Iris pigment epithelial cell (primary cell): ENCODE data around the gene PLEKHA5.

Source experiments
- DNase-seq: peaks from one replicate; pipeline ENCODE4 v3.0.0-alpha.2; 2011; ENCODE audit warnings: low read depth

Gene PLEKHA5

DNA sequence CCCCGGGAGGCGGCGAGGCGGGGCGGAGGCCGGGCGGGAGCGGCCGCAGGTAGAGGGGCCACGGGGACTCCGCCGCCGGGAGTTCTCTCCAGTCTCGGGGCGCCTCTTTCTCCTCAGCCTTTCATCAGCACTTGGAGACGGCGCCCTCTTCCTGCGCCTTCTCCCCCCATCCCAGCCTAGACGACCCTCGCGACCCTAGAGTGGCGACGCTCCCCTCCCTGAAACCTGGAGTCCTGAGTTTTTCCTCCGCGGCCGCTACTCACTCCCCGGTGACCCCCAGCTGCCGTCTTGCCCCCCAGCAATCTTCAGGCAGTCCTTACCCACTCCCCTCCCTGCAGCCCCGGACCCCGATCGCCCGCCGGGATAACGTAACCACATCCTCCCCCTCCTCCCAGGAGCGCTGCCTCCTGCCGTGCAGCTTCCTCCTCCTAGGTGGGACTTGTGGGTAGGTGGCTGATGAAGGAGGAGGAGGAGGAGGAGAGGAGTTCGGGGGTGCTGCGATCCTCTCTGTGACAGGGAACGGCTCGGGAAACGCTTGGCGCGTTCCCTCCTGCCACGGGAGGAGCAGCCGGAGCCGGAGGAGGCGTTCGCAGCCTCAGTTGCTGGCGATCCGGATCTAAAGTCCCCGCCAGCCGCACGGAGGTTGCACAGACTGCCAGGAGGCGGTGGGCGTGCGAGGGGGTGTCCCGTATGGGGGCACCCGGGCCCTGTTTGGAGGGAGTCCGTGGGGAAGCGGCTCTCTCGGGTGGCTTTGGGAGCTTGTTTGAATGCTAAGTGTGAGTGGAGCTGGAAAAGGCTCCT lies 891 bp downstream of the PLEKHA5 start:
- no peak for DNase-seq

DNA sequence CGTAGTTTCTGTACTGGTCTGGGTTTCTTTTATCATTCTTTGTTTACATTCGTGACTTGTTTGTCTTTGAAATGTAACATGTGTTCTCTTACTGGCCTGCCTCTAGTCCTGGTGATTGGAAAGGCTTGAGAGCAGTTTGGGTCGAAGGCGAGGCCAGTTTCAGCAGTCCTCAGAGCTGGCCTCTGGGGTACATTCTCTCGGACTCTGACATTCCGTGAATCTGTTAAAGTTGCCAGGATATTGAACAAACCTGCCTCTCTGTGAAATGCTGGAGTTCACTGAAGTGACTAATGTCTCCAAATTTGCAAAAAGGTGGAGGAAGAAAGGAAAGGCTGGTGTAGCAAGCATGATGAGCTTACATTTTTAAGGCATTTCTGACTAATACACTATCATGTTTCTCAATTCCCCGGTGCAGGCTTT lies 1.5 kb downstream of the PLEKHA5 start:
- DNase-seq, result peak; percentile 62

DNA sequence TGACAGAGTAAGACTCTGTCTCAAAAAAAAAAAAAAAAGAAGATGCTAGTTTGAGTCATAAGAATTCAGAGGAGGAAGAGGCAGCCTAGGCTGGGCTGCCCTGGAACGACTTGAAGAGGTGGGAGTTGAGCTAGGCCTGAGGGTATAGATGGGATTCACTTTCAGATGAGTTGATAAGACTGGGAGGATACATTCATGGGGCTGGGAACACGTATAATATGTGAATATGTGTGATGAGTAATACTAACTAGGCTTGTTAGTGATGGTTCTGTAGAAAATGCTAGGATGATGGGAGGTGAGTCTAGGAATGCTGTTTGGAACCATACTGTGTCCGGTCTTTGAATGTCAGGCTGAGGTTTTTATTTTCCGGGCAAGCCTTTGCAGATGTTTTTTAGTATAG lies 9.0 kb downstream of the PLEKHA5 start:
- peak; percentile 36 for DNase-seq

DNA sequence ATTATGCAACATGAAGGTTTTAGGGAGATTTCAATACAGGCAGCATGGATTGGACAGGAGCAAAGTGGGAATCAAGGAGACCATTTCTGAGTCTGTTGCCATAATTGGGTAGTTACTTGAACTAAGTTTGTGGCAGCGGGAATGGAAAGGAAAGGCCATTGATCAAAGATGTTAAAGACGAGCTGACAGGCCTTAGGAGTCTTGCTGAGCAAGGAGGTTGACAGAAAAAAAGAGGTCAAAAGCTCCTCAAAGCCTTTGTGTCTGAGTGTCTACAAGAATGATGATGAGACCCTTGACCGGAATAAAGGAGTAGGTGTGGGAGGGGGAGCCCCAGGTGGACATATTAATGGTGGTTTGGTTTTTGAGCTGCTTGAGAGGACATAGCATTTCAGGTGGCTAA lies 9.4 kb downstream of the PLEKHA5 start:
- no peak for DNase-seq

DNA sequence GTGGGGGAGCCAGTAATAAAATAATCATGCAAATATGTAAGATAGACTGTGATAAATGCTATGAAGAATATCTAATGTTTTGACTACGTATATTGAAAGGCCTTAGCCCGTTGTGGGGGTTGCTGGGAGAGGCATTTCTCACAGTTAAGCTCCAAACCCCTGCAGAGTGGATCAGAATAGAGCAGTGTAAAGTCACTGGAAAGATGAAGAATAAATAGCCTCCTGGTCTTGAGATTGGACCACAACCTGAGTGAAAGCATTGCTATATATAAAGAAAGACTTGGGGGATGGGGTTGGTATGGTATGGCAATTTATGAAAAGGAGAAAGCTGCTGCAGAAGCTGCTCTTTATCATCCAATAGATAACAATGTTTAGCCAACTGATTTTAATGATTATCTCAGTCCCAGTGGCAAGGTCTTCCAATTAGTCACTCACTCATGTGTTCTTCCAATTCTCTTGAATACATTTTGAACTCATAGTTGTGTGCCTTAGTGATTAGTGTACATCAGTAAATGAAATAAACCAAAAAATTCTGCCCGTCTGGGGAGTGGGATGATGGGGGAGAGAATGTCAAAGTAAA lies 10.2 kb downstream of the PLEKHA5 start:
- no peak for DNase-seq

DNA sequence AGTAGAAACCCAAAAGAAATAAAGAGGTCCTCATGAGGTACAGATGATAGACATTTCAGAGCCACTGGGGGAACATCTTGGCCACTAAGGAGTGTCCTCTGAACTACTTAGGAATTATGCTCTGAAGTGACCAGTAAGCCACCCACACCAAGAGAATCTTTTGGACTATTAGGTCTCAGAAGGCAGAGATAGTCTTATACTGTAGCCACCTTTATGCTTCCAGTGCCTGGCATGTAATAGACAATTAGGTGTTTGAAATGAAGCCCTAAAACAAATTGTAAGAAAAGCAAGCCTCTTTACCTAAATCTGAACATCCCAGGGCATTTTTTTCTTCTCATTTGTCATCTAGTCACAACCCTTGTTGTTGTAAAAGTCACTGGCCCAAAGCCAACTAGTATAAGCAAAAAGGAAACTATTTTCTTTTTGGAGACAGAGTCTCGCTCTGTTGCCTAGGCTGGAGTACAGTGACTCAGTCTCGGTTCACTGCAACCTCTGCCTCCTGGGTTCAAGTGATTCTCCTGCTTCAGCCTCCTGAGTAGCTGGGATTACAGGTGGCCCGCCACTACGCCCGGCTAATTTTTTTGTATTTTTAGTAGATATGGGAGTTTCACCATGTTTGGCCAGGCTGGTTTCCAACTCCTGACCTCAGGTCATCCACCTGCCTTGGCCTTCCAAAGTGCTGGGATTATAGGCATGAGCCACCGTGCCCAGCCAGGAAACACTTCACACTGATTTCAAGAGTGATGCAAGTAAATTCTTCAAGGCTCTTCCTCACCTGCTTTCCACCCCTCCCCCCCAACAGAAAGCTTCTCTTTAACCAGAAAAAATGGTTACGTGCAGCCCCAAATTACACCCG lies 11.1 kb downstream of the PLEKHA5 start:
- peak; percentile 23 for DNase-seq

DNA sequence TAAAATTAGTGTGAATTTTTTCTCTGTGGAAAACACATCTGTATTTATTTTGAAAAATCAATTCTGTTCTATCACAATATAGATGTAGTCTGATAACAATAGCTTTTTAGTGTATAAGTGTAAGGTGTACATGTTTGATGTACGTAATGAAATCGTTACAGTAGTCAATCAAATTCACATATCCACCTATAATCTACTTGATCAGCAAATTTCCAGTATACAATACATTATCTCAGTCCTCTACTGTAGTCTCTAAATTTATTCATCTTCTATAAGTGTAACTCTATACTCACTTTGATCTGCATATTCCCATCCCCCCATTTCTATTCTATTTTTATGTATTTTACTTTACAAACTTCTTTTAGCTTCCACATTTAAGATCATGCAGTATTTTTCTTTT lies 13.0 kb downstream of the PLEKHA5 start:
- DNase-seq, result no peak

DNA sequence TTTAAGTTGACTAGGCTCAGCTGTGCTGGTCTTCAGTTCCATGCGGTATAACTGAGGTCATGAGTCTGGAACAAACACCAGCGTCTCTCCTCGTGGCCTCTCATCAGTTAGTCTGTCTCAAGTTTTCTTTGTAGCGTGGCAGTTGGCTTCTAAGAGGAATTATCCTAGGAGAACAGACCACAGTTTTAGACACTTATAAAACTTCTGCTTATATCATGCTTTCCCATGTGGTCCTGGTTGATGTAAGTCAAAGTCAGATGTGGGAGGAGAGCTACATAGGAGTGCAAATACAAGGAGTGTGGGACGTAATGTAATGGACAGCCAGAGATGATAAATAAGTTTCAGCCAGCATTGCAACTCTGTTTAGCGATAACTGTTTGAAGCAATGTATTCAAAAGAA lies 14.8 kb downstream of the PLEKHA5 start:
- DNase-seq, result no peak

DNA sequence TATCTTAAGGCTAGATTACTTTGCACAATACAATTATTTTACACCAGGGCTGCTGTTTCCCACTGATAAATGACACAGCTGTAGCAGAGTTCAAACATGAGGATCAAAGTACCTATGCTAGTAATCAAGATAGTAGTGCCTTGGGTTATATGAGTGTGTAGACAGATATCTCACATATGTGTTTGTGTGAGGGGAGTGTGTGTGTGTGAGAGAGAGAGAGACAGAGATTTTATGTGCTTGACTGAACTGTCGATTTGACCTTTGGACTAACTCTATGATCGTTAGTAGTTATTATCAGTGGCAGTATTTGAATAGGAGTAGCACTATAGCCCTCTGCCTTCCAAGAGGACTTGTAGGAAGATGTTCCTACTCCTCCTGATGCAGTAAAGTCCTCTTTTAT lies 15.5 kb downstream of the PLEKHA5 start:
- DNase-seq, result no peak

DNA sequence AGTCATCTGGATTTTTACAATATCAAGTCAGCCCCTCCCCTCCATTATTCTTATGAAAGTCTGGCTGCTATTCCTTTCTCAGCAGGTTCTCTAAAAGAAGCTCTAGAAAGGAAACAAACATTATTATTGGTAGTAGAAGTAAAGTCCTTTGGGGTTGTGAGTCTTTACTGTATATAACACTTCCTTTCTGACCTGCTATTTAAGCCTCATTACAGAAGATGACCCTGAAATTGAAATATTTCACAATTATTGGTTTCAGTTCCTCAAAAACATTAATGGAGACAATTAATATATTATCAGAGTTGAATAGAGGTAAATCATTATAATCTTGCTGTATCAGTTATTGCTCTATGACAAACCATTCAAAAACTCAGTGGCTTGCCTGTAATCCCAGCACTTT lies 19.3 kb downstream of the PLEKHA5 start:
- no peak for DNase-seq

DNA sequence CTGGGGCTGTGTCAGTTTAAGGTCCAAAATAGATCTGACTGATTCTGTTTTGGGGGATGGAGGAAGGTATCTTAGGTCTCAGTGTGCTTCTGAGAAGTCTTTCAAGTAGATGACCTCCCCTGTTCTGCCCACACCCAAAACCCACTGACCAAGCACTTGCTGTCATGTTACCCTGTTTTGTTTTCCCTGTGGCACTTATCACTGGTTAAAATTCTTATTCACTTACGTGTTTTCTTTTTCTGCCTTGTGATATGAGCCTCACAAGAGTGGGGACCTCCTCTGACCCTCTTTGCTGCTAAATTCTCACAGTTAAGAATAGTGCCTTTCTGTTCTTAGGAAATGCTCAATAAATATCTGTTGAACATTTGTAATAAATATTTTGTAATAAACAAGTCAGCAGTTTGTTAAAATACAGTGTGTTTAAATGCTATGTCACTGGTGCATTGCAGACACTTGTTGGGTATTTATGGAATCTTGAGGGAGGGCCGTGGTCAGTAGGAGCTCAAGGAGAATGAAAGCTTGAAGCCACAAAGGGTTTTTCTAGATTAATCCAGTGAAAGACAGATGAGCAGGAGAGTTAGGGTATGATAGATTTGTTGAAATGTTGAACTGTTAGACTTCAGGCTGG lies 20.9 kb downstream of the PLEKHA5 start:
- DNase-seq, result peak; percentile 66

DNA sequence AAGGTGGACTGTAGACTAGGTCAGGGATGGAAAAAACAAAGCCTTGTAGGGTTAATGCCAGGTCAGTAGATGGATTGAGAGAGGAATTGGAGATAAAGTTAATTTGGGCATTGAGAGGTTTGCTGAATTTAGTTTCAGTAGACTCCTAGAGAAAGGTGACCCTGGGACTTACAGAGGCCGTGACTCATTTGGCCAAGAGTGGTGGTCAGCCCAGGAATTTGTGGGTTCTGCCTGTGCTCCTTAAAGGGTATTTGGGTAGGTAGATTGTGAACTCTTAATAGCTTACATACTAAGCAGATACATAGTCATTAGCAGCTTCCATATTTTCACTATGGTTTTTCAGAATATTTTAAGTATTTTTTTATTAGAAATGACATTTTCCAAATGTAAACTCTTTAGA lies 21.8 kb downstream of the PLEKHA5 start:
- no peak for DNase-seq

DNA sequence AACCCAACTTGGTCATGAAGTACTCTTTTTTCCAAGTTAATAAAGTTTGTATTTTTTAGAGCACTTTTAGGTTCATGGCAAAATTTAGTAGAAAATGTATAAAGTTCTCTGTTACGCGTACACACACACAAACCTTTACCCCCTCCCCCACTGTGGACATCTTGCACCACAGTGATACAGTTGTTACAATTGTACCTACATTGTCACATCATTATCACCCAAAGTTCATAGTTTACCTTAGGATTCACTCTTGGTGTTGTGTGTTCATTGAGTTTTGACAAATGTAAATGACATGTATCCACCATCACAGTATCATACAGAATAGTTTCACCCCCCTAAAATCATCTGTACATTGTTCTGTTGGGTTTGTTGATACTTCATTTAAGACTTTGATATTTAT lies 23.9 kb downstream of the PLEKHA5 start:
- DNase-seq, result no peak

DNA sequence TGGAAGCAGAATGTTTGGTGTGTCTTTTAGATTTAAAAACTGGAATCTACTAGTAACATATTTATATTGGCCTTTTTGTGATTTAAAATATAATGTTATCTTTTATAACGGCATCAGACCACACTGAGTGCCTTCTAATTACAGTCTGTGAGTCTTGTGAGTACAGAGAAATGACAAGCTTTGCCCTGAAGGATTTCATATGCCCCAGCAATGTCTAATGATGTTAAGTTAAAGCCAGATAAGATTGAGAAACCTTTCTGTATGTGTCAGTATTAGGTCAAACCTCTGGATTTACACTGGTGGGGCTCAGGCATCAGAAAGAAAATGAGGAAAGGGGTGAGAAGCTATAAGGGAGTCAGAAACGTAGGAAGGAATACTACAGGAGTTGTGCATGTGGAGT lies 25.2 kb downstream of the PLEKHA5 start:
- DNase-seq, result peak; percentile 27

DNA sequence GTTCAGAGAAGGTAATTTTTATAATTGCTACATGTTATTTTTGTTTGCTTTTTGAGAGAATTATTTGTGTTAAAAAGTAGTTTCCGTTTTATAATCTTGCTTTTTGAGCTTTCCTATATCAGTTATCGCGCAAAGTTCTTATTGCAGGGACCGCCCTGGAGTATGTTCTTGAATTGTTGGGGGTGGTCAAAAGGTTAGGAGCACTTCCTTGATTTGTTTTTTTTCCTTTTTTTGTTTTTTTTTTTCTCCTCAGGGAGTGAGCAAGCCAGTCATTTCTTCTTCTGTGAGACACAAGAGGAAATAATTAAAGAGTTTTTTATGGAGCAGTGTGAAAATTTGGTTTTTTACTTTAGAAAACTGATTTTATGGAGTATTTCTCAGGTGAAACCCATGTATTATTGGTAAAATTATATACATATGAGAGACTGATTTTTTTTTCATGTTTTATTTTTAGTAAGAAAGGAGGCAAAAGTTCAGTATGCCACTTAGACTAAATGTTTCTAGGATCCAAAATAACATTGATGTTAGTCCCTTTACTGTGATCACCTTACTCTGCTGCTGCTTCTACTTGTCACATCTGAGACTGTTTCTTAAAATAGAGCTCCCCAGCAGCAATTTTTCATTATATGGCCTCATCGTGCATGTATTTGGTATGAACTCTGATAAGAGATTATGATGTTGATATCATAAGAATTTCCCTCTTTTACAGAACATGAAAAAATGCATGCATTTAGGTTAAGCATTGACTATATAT lies 26.6 kb downstream of the PLEKHA5 start:
- DNase-seq, result no peak

DNA sequence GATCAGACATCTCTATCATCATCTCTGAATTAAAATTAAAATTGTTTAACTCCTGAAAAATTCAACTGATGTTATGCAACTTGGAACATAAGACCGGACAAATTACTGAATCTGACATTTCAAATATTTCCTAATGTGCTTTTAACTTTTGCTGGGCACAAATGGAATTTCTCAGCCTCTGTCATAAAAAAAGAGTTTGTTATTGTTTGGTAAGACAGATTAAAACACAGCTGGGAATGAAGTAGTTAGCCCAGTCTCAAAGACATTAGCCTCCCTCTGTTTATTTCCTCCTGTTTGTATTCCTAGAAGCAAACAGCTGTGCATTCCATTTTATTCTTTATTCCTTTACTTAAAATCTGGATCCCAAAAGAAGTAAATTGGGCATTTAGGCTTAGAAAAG lies 29.4 kb downstream of the PLEKHA5 start:
- DNase-seq, result peak; percentile 59

DNA sequence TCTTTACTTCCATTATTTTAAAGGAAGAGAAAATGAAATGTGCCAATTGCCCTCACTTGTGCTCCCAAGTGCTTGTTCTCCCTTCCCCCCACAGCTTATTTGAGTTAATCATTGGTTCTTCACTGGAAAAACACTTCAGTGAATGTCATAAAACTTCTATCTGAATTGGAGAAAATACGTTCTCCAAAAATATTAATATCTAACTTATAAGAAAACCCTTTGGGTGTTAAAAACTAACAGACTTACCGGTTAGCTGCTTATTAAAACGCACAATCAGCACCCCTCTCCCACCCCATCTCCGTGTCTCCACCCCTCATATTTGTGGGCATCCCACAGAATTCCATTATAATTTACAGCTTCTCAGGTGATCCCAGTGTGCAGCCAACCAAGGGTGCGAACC lies 31.7 kb downstream of the PLEKHA5 start:
- no peak for DNase-seq

DNA sequence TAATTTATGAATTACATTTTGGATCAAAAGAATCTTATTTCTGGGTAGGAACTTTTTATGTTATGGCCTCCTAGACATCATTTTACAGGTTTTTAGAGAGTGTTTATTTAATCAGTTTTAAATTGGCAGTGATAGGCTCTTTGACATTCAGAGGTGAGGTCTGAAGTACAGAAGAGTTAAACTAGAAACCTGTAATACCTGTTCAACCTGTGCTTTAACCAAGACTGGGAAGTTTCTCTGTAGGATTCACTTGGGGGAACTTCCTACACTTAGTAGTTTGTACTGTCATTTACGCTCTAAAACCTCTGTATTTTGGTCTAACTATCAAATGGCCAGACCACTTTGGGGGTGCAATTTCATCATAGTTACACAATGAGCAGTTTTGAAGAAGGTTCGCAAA lies 35.9 kb downstream of the PLEKHA5 start:
- peak; percentile 12 for DNase-seq

DNA sequence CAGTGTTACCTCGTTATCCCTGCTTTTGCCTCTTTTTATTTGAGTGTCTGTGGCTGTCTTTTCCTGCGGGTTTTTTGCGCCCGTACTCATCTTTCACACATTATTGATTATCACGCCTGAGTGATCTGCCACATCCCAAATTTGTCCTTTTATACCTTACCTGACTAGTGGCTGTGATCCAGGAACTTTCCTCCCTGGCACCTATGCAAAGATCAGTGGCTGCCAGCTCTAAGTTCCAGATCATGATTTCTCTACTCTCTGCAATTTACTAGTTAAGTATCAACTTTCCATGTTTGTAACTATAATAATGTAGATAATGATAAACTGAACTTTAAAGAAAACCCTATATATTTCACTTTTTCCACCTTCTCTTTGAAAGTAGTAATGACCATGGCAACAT lies 36.9 kb downstream of the PLEKHA5 start:
- DNase-seq, result no peak

DNA sequence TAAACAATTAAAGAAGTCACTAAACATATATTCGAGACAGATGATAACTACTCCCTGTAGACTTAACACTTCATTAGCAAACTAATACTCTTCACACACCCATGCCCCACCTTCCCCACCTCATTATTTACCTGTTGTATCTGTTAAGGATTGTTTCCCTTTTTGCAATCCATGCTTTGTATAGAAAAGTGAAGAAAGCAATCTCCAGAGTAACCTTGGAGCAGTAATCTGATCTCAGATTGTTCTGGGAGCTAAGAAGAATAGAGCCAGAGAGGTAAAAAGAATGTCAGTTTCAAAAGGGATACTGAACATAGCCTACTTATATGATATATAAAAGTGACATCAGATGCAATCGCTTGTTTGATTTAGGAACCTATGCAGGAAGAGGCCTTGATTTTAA lies 37.4 kb downstream of the PLEKHA5 start:
- no peak for DNase-seq

DNA sequence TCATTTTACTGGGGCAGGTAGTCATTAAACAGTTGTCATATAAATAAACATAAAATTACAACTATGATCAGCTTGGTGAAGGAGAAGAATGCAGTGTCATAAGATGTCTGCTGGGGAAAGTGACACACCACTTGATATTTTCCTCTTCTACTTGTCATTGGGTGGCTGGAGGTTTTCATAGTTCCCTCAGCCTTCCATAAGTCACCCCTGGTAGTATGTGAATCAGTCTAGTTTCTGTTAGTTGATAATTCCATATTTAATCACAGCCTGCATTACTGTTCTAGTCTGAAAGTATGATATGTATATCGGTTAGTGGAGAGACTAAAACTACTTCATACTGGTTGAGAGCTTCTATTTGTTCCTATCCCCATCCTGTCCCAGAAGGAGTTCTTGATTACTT lies 38.2 kb downstream of the PLEKHA5 start:
- DNase-seq, result no peak

DNA sequence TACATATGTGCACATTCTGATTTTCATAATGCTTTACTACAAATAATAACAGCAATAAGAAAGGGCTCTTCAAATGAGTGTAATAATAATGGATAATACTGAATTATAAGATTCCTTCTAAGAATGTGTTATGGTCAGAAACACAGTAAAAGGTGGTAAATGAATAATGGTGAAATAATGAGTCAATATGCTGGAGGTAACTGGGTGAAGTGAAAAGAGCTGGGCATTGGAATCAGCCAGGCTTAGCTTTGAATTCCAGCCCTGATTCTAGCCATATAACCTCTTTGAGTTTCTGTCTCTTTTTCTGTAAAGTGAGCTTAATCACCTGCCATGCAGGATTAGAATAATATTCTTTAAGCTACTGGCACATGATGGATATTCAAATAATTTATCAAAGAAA lies 39.1 kb downstream of the PLEKHA5 start:
- DNase-seq, result no peak
